ENCODE measurements around the gene STK24. TPM values are rescaled to one million over a fixed set of nuclear protein-coding genes. Genes with fewer than 3 reads are reported as not detected.

Gene STK24
- total and polyA plus RNA-seq, 2 of the 4 experiments (the other 2 are of a cell fraction) = 29.2 to 43.4 TPM

GRCh38 chr13:98429977-98430736, 146.8 kb downstream of the STK24 start:
- H3K36me3 ChIP-seq (ENCODE audit: control insufficient read depth, insufficient read depth, low read length) = peaks cover 75% of the 10 kb centered on the region
- POLR2A ChIA-PET (ENCODE audit: unreplicated experiment) = no interaction called here
- dilution Hi-C loops (cut with HindIII; ENCODE audit: low sequenced_read_pairs, unreplicated experiment) = no loop called here
- H3K27ac ChIP-seq (ENCODE audit: insufficient read depth, low read length) = no peak overlapping the region
- no peak overlapping the region for H3K56ac ChIP-seq (ENCODE audit: extremely low read depth, insufficient read depth, low read length)
- H3K79me1 ChIP-seq (ENCODE audit: low read depth in 1 of 2, low read length in 2 of 2) = peaks cover 0 to 32% of the 10 kb centered on the region in 2 experiments; a peak in 2 of 4 replicates
- TF ChIP-seq CEBPB (IDR thresholded peaks at IDR 0.05; ENCODE audit: low read depth, low read length) (no peak), MXI1 (IDR thresholded peaks at IDR 0.05; ENCODE audit: borderline replicate concordance, low read depth, low read length) (no peak), ELK1 (IDR thresholded peaks at IDR 0.05; ENCODE audit: borderline replicate concordance, low read depth, low read length) (no peak), CHD1 (IDR thresholded peaks at IDR 0.05; ENCODE audit: low read depth, low read length) (no peak), RAD21 (IDR thresholded peaks at IDR 0.05; ENCODE audit: low read length) (no peak), MAZ (IDR thresholded peaks at IDR 0.05; ENCODE audit: borderline replicate concordance, low read depth, low read length) (no peak), BHLHE40 (IDR thresholded peaks at IDR 0.05; ENCODE audit: low read depth, low read length) (no peak), SMC3 (IDR thresholded peaks at IDR 0.05; ENCODE audit: low read depth, low read length) (no peak), FOS (IDR thresholded peaks at IDR 0.05; ENCODE audit: low read depth, low read length) (no peak), NFE2L2 (IDR thresholded peaks at IDR 0.05; ENCODE audit: low read depth, low read length) (no peak), USF2 (IDR thresholded peaks at IDR 0.05; ENCODE audit: low read depth, low read length) (no peak), CTCF (conservative IDR thresholded peaks at IDR 0.05; ENCODE audit: low read depth, low read length) (no peak), RCOR1 (IDR thresholded peaks at IDR 0.05; ENCODE audit: insufficient replicate concordance, low read length) (no peak)
- no peak overlapping the region for H2BK15ac ChIP-seq (ENCODE audit: low read depth, low read length)
- intact Hi-C loops (cut with micrococcal nuclease) = no loop called here
- H3K4me1 ChIP-seq (ENCODE audit: control insufficient read depth, insufficient read depth, low read length) = no peaks in the 10 kb centered on the region
- H3K18ac ChIP-seq (ENCODE audit: low read depth, low read length) = no peak overlapping the region
- H2AFZ ChIP-seq (replicated peaks; ENCODE audit: low read length, poor library complexity) = no peak overlapping the region
- no peak overlapping the region for H3K23ac ChIP-seq (ENCODE audit: low read depth, low read length)
- no peak overlapping the region for H2AK9ac ChIP-seq (replicated peaks; ENCODE audit: low read depth, low read length, poor library complexity)
- no peak overlapping the region for H3K4me3 ChIP-seq (ENCODE audit: insufficient read depth, low read depth, low read length)
- H3K4me2 ChIP-seq (ENCODE audit: low read depth, low read length) = no peak overlapping the region
- WGBS, 2 experiments (ENCODE audit: extremely low coverage in 2 of 2, insufficient read length in 1 of 2) = no CpG with 5 or more reads among the region's 11 CpGs
- no peak for ATAC-seq (ENCODE audit: low read depth)
- DNase-seq = no peak
- H4K5ac ChIP-seq (ENCODE audit: low read depth, low read length) = no peak overlapping the region
- no peak overlapping the region for H2BK5ac ChIP-seq (ENCODE audit: low read depth, low read length, poor library complexity, severe bottlenecking)
- H2BK20ac ChIP-seq (ENCODE audit: low read depth, low read length) = no peak overlapping the region
- no peaks in the 10 kb centered on the region for H3K9me3 ChIP-seq (ENCODE audit: control insufficient read depth, insufficient read depth, low read length)
- peaks cover 4% of the 10 kb centered on the region; the same call in 1 of the 2 replicates for H4K20me1 ChIP-seq (ENCODE audit: insufficient read depth, low read length)
- no peak overlapping the region for H3K14ac ChIP-seq (replicated peaks; ENCODE audit: low read depth, low read length)
- no peak overlapping the region for H4K91ac ChIP-seq (ENCODE audit: insufficient read depth, low read depth, low read length)
- no peak overlapping the region for H2AK5ac ChIP-seq (ENCODE audit: low read depth, low read length)
- in situ Hi-C loops (cut with MboI; ENCODE audit: low sequenced_read_pairs) = loop anchor here (25.0 kb wide), 1 partner anchor 607 kb away; no protein-coding TSS in a partner anchor
- BruUV-seq (replicated peaks) = no TSS peak
- CTCF ChIA-PET = no interaction called here
- no peak overlapping the region for H4K8ac ChIP-seq (ENCODE audit: low read depth in 2 of 2, low read length in 2 of 2)
- no peaks in the 10 kb centered on the region for H3K27me3 ChIP-seq (ENCODE audit: control insufficient read depth, insufficient read depth, low read length)
- no peak overlapping the region for H3K9ac ChIP-seq (ENCODE audit: low read depth, low read length)
- H3K9me1 ChIP-seq (ENCODE audit: insufficient read depth, low read length) = peaks cover 16% of the 10 kb centered on the region
- 0 out of 2 replicates have a peak overlapping the region, but pooled peaks have one; percentile 60 for H3K4ac ChIP-seq (ENCODE audit: low read depth, low read length)
- H2BK120ac ChIP-seq (ENCODE audit: low read depth, low read length) = no peak overlapping the region
